ENCODE results near the gene OAT. TPM values are rescaled to one million over a fixed set of nuclear protein-coding genes. Genes with fewer than 3 reads are reported as not detected.

OAT gene
- total RNA-seq, 2 donors from 2014 or later: 33.4 to 37.5 TPM

DNA sequence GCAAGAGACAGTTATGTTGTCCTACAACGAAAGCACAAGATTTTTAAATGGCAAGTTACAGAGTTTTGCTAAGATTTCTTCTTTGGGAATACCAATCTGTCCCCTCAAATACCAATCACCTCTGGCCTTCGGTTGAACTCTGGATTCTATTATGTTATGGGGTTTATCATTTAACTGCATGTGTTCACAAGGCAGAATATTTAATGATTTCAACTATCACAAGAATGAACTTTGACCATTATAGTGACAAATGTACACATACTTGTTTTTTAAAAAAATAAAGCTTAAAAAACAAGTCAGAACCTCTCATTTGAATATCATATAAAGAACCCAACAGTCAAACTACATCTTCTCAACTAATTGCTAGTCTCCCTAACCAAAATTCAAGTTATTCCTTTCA, 11.3 kb downstream of the OAT start:
- Mint-ChIP-seq H3K4me3 (no peak overlapping the region), H3K27me3 (no peaks in the 10 kb centered on the region), H3K36me3 (peaks cover 19% of the 10 kb centered on the region), H3K4me1 (ENCODE audit: low read depth in 2 of 2) (peaks cover 11 to 12% of the 10 kb centered on the region in 2 donors), H3K27ac (no peak overlapping the region), H3K9me3 (no peaks in the 10 kb centered on the region)
- ATAC-seq: no peak
- no peak for DNase-seq (ENCODE audit: low spot score)

DNA sequence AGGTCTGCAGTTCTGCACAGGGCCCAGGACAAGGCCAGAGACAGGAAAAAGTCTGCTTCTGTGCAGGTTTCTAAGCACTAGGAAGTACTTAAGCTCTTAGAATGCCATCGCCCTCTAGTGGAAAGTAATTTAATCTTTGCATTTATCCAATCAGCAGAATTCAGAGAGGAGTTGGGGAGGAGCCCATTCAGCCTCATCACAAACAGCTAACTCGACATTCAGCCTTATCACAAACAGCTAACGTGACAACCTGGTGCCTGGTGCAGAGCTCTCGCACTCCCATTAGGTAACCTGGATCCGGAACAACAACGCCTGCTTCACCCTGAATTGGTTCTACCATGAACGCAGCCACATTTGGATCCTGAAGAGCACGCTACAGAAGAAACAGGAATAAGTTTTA, 15.2 kb downstream of the OAT start:
- no peaks in the 10 kb centered on the region for H3K27me3 Mint-ChIP-seq
- H3K27ac Mint-ChIP-seq: peak overlapping the region in 1 of 2 donors; percentile 37
- peak; percentile 74 to 80 for ATAC-seq
- no peak for DNase-seq (ENCODE audit: low spot score)
- H3K4me3 Mint-ChIP-seq: no peak overlapping the region
- no peaks in the 10 kb centered on the region for H3K9me3 Mint-ChIP-seq
- H3K4me1 Mint-ChIP-seq (ENCODE audit: low read depth in 2 of 2): peaks cover 9 to 11% of the 10 kb centered on the region in 2 donors
- peaks cover 19% of the 10 kb centered on the region for H3K36me3 Mint-ChIP-seq

DNA sequence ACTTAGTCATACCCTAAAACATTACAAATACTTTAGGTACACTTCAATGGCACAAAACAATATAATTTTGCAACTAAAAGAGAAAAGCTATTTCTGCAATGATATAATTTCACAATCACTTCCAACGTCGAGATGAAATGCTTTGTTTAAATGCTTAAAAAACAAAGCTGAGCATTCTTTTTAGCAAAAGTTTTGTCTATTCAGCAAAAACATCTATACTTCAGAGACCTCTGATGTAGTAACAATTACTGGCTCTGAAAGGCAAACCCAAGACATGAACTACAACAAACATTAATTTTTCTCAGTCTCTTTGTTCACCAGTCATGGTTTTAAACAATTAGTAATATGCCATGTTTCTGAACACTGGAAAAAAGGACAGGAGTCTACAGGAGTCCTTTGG, 16.4 kb downstream of the OAT start:
- Mint-ChIP-seq H3K4me3 (no peak overlapping the region), H3K27me3 (no peaks in the 10 kb centered on the region), H3K9me3 (no peaks in the 10 kb centered on the region), H3K4me1 (ENCODE audit: low read depth in 2 of 2) (peaks cover 9 to 11% of the 10 kb centered on the region in 2 donors), H3K27ac (no peak overlapping the region), H3K36me3 (peaks cover 14% of the 10 kb centered on the region)
- DNase-seq (ENCODE audit: low spot score) (no peak), ATAC-seq (no peak)

DNA sequence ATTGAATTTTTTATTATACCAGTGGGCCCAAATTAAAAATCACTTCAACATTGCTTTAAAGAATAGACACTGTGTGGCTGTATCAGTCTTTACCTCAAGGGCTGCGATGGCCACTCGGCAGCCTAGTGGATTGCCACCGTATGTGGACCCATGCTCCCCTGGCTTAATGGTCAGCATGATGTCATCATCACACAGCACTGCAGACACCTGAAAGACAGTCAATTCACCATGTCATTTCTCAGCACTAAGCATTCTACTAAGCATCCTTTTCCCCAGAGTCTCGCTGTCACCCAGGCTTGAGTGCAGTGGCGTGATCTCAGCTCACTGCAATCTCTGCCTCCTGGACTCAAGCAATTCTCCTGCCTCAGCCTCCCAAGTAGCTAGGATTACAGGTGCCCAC, 17.1 kb downstream of the OAT start:
- Mint-ChIP-seq H3K4me3 (no peak overlapping the region), H3K4me1 (ENCODE audit: low read depth in 2 of 2) (peaks cover 9 to 11% of the 10 kb centered on the region in 2 donors), H3K36me3 (peaks cover 10% of the 10 kb centered on the region), H3K27ac (no peak overlapping the region), H3K9me3 (no peaks in the 10 kb centered on the region), H3K27me3 (no peaks in the 10 kb centered on the region)
- no peak for ATAC-seq
- no peak for DNase-seq (ENCODE audit: low spot score)

DNA sequence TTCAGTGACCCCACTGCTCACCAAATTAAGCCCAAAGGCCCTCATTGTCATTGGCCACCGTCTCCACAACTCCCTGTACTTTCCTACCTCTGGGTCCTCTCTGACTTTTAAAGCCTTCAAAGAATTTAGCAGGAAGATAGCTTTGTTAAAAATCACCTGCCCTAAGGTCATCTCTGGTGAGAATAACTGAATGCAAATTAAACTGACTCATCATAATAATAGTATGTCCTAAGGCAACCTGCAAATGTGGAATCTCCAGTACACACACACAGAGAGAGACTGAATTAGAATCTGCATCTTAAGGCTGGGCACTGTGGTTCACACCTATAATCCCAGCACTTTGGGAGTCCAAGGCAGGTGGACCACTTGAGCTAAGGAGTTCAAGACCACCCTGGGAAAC, 24.1 kb downstream of the OAT start:
- ATAC-seq: no peak
- no peak overlapping the region for H3K4me3 Mint-ChIP-seq
- no peak for DNase-seq (ENCODE audit: low spot score)
- H3K36me3 Mint-ChIP-seq: no peaks in the 10 kb centered on the region
- H3K9me3 Mint-ChIP-seq: no peaks in the 10 kb centered on the region
- H3K27me3 Mint-ChIP-seq: no peaks in the 10 kb centered on the region
- no peaks in the 10 kb centered on the region for H3K4me1 Mint-ChIP-seq (ENCODE audit: low read depth in 2 of 2)
- H3K27ac Mint-ChIP-seq: no peak overlapping the region

DNA sequence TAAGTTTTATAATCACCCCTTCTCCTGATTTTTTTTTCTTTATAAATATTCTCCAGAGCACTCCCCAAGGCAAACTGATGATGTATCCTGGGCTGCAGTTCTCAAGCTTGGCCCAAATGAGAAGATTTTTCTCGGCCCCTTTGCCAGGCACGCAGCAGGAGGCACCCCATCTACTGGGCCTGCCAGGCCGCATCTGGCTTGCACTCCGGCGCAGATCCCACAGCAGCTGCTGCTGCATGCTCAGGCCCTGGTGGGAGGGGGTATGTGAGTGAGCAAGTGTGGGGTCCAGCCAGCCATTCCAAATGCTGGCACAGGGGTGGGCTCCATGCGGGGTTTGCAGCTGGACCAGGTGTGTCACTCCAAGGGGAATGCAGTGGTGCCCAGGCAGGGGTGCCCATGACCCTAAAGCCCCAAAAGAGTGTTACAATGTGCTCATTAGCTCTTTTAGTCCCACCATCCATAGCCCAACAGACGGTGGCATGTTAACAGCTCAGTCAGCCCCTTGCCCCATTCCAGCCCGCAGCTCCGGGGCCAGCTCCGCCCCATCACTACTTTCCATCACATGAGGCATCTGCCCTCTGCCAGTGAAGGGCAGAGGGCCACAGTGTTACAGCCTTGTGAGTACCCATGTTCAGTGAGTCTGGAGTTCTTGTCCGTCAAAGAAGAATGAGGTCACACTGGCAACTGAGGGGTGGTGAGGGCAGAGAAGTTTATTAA, 25.9 kb downstream of the OAT start:
- DNase-seq (ENCODE audit: low spot score): no peak
- Mint-ChIP-seq H3K4me1 (ENCODE audit: low read depth in 2 of 2) (no peaks in the 10 kb centered on the region), H3K9me3 (no peaks in the 10 kb centered on the region), H3K27me3 (no peaks in the 10 kb centered on the region), H3K4me3 (no peak overlapping the region), H3K27ac (no peak overlapping the region), H3K36me3 (no peaks in the 10 kb centered on the region)
- ATAC-seq: no peak

DNA sequence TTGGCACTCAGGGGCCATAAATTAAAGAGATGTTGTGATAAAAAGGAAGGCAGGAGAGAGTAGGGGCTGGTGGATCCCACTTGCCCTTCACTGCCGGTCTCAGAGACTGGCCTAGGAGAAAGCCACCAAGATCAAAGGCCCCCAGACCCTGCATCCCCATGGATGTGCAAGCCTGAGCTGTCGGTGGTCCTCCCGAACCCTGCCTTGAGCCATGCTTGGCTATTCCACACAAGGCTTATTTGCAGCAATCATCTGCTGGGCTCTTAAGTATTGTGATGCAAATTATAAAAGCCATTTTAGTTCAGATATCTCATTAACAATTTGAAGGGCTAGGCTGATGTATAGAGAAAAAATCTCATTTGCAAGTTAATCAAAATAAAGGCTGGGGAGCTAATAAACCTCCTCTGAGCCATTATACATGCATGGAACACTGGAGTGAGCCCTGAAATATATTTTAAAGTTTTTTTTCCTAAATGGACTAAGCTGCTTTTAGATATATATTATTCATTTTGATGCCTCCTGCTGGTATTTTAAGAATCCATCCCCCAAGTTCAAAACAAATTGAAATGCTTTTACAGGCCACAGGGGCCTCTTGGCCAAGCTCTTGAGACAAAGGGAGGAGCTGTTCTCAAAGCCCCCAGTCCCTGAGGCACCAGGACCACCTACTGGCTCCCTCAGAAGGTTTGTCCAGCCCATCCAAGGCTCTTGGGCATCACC, 28.1 kb downstream of the OAT start:
- H3K27ac Mint-ChIP-seq: no peak overlapping the region
- no peaks in the 10 kb centered on the region for H3K36me3 Mint-ChIP-seq
- ATAC-seq (no peak), DNase-seq (ENCODE audit: low spot score) (no peak)
- no peak overlapping the region for H3K4me3 Mint-ChIP-seq
- H3K4me1 Mint-ChIP-seq (ENCODE audit: low read depth in 2 of 2): no peaks in the 10 kb centered on the region
- H3K9me3 Mint-ChIP-seq: no peaks in the 10 kb centered on the region
- H3K27me3 Mint-ChIP-seq: no peaks in the 10 kb centered on the region

DNA sequence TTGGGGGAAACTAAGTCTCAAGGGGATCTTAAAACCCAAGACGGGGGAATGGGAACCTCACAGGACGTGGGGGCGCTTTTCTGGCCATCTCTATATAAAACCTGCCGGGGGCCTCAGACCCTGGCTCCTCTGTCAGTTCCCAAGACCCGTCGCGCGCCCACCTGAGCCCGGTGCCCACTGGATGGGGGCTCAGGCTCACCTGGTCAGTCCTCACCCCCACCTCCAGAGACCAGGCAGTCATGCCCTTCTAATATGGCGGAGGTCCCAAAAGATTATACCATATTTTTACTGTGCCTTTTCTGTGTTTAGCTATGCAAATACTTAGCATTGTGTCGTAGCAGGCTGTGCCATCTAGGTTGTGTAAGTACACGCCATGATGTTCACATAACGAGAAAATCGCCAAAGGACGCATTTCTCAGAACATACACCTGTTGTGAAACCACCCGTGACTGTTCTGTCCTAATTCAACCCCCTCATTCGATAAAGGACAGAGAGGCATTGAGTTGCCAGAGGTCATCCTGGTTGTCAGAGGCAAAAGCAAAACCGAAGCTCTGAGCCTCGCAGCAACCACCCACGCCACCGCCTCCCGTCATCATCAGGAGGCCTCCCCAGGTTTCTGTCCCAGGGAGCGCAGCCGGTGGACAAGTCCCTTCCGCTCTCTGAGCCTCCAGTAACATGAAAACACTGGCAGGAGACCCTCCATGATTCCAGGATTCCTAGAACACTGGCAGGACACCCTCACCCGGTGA, 28.9 kb downstream of the OAT start:
- ATAC-seq (no peak), DNase-seq (ENCODE audit: low spot score) (no peak)
- Mint-ChIP-seq H3K9me3 (no peaks in the 10 kb centered on the region), H3K27ac (peak overlapping the region in 1 of 2 donors; percentile 29), H3K4me1 (ENCODE audit: low read depth in 2 of 2) (no peaks in the 10 kb centered on the region), H3K4me3 (peak overlapping the region; percentile 33), H3K36me3 (no peaks in the 10 kb centered on the region), H3K27me3 (peaks cover 0 to 4% of the 10 kb centered on the region in 2 donors)

DNA sequence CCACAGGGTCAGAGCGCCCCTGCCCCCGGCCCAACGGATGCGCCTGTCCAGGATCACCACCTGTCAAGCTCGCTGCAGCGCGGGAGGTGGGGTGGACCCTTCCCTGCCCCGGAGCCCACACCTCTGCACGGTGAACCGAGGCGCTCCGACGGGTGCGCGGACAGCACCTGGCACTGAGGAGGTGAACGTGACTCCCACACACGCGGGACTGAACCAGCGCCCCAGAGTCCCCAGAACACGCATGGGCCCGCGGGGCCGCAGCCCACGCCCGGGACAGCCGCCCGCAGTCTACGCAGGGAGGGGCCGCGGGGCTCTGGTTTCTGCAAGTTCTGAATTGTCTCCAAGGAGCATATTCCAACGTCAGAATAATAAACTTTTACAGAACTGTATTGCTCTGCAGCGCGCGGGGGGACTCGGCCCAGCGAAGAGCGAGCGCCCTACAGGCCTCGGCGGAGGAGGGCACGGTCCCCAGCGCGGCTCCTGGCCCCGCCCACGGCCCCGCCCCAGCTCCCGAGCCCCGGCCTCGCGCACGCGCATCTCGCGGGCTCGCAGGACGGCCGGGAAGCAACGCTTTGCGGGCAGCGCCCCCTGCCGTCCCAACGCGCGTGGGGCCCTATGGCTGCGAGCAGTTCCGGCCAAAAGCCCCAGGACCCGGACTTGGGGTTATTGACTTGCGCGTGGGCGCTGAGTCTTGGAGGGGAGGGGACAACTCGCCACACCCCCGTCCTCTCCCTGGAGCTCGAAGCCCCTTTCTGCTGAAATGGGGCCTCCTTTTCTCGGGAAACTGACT, 29.7 kb downstream of the OAT start:
- ATAC-seq (peak; percentile 97), DNase-seq (ENCODE audit: low spot score) (peak; percentile 92)
- H3K27ac Mint-ChIP-seq: peak overlapping the region in 1 of 2 donors; percentile 29
- no peaks in the 10 kb centered on the region for H3K4me1 Mint-ChIP-seq (ENCODE audit: low read depth in 2 of 2)
- peaks cover 0 to 5% of the 10 kb centered on the region in 2 donors for H3K27me3 Mint-ChIP-seq
- no peaks in the 10 kb centered on the region for H3K36me3 Mint-ChIP-seq
- H3K9me3 Mint-ChIP-seq: no peaks in the 10 kb centered on the region
- no peak overlapping the region for H3K4me3 Mint-ChIP-seq

DNA sequence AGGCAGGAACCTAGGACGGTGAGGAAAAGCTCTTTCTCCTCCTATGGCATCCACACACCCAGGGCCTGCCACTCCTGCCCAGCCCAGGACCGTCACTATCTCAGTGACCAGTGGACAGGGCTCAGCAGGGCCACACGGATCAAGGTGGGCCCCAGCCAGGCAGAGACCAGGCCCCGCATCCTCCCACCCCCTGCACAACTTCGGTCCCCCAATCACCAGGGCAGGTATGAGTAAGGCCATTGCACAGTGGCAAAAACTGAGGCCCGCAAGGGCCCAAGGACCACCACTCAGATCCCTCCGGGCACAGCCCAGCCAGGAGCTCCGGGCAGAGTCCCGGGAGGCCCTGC, 30.3 kb downstream of the OAT start:
- Mint-ChIP-seq H3K4me1 (ENCODE audit: low read depth in 2 of 2) (no peaks in the 10 kb centered on the region), H3K4me3 (no peak overlapping the region), H3K27ac (no peak overlapping the region), H3K36me3 (no peaks in the 10 kb centered on the region), H3K9me3 (no peaks in the 10 kb centered on the region), H3K27me3 (peaks cover 0 to 7% of the 10 kb centered on the region in 2 donors)
- no peak for DNase-seq (ENCODE audit: low spot score)
- no peak for ATAC-seq

DNA sequence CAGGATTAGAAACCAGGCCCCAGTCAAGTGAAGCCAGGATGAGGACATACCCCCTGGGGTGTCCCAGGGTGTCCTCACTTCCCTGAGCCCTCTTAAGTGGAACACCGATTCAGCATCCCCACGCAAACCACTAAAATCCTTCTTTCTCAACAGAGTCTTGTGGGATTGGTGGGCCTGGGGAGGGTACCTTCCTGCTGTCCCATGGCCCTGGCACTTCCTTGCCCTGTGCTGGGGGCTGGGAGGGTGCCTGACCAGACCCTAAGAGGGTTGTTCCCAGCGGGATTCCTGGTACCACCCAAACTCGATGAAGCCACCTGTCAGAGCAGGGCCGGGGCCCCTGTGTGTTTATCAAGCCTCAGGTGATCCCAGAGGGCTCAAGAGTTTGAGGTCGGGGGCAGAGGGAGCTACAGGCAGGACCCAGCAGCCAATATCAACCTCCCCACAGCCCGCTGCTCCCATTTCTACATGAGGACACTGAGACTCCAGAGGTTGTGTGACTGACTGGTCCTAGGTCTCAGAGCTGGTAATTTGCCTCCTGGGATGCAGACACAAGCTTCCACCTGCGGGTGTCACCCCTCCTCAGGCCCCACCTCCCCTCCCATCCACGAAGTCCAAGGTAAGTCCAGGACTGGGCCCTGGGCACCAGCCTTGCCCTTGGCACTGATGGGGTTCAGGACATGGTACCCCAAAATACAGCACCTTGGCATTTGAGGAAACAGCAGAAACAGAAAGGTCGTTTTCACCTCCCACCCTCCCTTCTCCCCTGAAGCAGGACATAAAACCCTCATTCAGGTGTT, 31.4 kb downstream of the OAT start:
- DNase-seq (ENCODE audit: low spot score) (no peak), ATAC-seq (no peak)
- Mint-ChIP-seq H3K36me3 (no peaks in the 10 kb centered on the region), H3K4me1 (ENCODE audit: low read depth in 2 of 2) (no peaks in the 10 kb centered on the region), H3K27ac (no peak overlapping the region), H3K9me3 (no peaks in the 10 kb centered on the region), H3K27me3 (peaks cover 0 to 10% of the 10 kb centered on the region in 2 donors), H3K4me3 (no peak overlapping the region)

DNA sequence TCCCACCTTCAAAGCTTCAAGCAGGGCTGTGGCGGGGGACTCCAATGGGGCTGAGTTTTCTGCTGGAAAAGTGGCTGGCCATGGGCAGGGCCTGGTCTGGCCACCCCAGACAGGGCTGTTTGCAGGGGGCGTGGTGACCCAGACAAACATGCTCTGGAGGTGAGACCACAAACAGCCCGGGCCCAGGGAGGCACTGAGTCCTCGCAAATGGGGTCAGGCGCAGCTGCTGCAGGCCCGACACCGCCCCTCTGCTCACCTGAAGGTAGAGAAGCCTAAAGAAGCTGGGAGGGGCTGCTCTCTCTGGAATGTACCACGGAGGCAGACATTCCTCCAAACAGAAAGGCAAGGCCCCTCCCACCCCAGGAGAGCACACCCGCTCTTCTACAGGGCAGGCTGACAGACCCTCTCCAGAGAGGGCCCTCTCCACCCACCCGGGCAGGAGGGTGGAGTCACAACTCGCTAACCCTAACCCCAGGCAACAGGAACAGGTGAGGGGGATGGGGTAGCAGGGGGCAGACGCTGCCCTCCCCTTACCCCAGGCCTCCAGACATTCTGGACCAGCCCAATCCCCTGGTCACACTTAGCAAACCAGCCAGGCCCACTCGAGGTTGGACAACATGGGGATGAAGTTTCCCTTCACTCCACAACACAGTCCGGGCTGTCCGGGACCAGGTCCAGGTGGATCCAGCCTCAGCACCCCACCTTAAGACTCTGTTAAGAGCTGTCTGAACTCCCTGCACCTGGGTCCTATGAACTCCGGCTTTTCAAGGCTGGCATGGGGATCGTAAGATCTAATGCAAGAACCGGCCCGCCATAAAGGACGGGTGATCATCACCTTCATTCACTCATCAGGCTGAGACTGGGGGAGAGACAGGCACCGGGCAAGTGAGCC, 32.3 kb downstream of the OAT start:
- Mint-ChIP-seq H3K36me3 (no peaks in the 10 kb centered on the region), H3K9me3 (no peaks in the 10 kb centered on the region), H3K27ac (no peak overlapping the region), H3K27me3 (peaks cover 4 to 13% of the 10 kb centered on the region in 2 donors), H3K4me3 (no peak overlapping the region), H3K4me1 (ENCODE audit: low read depth in 2 of 2) (no peaks in the 10 kb centered on the region)
- ATAC-seq: no peak
- no peak for DNase-seq (ENCODE audit: low spot score)
